Cardiac muscle cell (in vitro differentiated cells and primary cell): Measurements from ENCODE around the gene SH3RF3. TPM values are rescaled to one million over a fixed set of nuclear protein-coding genes. Genes with fewer than 3 reads are reported as not detected.

ENCODE experiments used
- DNase-seq, 2 donors: peaks; one replicate each; pipeline versions ENCODE4 v3.0.0 to v3.0.0-alpha.2; 2010 to 2017; ENCODE audit warnings: low read depth in 1 of 2, low spot score in 1 of 2
- H3K27ac ChIP-seq: fragments of 200-600 bp; sonication (generic); 2 replicates; pipeline ENCODE4 v1.5.1; 2016
- H3K27me3 ChIP-seq: fragments of 200-600 bp; sonication (generic); 2 replicates; pipeline ENCODE4 v1.6.0; 2016; ENCODE audit warnings: control low read depth
- H3K36me3 ChIP-seq: fragments of 200-600 bp; sonication (generic); 2 replicates; pipeline ENCODE4 v1.5.1; 2016; ENCODE audit warnings: control low read depth
- H3K4me1 ChIP-seq: fragments of 200-600 bp; sonication (generic); 2 replicates; pipeline ENCODE4 v1.8.1; 2017; ENCODE audit warnings: low read depth, mild to moderate bottlenecking, mixed run types
- H3K4me3 ChIP-seq: fragments of 200-600 bp; sonication (generic); 2 replicates; pipeline ENCODE4 v1.5.1; 2016; ENCODE audit warnings: mild to moderate bottlenecking
- H3K9me3 ChIP-seq: fragments of 200-600 bp; sonication (generic); 2 replicates; pipeline ENCODE4 v1.5.1; 2017; ENCODE audit warnings: low read depth, mild to moderate bottlenecking, control low read depth
- polyA plus RNA-seq: library from polyadenylated mRNA; unstranded; fragments of >200 nt; fragmentation: Nextera tagmentation; extraction: Ambion mirVana; gene quantifications from 2 replicates; pipeline ENCODE4 v1.2.1, GENCODE V29; 2016
- total RNA-seq: library from RNA; depleted of rRNA; stranded (reverse); fragments of >200 nt; gene quantifications from 2 replicates; pipeline ENCODE4 v1.2.3, GENCODE V29; 2016
- TF ChIP-seq, protein P1 (sequence below): IDR thresholded peaks from 2 replicates; pipeline ENCODE4 v1.5.1; 2012; ENCODE audit warnings: low read depth, mild to moderate bottlenecking, low read length

SH3RF3 gene
- total and polyA plus RNA-seq, 2 experiments from 2014 or later, result 1.2 to 1.7 TPM

DNA sequence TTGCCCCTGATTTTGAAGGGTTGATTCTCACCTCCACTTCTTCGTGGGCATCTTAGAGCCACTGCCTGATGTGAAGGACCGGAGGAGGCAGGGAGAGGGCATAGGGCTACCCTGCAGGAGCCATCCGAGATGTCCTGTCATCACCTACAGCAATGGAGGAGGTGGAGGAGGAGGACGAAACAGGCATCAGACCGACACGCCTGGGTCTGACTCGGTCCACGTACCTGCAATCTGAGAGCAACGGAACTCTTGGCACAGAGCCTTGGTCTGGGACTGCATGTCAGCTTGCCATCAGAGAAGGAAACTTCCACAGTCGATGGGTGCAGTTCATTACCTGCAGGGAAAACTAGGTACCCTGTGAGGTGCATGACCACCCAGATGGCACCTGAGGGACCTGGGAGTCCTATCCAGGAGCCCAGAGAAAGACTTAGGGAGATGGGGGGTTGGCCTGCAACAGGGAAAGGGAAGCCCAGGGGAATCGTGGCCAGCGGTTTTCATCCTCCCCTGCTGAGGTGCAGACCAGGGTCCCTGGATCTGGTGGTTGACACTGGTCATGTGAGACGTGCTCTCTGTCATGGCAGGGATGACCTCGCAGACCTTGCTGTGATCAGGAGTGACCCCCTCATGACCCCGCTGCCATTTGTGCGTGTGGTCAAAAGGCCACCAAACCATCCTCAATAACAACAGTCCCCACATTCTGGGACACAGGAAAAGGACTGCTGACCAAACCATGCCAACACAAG, 293.9 kb downstream of the SH3RF3 start:
- Histone ChIP-seq H3K4me1 (peaks cover 6% of the 10 kb centered on the region), H3K27me3 (no peaks in the 10 kb centered on the region), H3K4me3 (no peak overlapping the region), H3K36me3 (no peaks in the 10 kb centered on the region), H3K27ac (no peak overlapping the region), H3K9me3 (no peaks in the 10 kb centered on the region)
- no peak for DNase-seq
- TF ChIP-seq, protein P1, sequence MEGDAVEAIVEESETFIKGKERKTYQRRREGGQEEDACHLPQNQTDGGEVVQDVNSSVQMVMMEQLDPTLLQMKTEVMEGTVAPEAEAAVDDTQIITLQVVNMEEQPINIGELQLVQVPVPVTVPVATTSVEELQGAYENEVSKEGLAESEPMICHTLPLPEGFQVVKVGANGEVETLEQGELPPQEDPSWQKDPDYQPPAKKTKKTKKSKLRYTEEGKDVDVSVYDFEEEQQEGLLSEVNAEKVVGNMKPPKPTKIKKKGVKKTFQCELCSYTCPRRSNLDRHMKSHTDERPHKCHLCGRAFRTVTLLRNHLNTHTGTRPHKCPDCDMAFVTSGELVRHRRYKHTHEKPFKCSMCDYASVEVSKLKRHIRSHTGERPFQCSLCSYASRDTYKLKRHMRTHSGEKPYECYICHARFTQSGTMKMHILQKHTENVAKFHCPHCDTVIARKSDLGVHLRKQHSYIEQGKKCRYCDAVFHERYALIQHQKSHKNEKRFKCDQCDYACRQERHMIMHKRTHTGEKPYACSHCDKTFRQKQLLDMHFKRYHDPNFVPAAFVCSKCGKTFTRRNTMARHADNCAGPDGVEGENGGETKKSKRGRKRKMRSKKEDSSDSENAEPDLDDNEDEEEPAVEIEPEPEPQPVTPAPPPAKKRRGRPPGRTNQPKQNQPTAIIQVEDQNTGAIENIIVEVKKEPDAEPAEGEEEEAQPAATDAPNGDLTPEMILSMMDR, result no peak

DNA sequence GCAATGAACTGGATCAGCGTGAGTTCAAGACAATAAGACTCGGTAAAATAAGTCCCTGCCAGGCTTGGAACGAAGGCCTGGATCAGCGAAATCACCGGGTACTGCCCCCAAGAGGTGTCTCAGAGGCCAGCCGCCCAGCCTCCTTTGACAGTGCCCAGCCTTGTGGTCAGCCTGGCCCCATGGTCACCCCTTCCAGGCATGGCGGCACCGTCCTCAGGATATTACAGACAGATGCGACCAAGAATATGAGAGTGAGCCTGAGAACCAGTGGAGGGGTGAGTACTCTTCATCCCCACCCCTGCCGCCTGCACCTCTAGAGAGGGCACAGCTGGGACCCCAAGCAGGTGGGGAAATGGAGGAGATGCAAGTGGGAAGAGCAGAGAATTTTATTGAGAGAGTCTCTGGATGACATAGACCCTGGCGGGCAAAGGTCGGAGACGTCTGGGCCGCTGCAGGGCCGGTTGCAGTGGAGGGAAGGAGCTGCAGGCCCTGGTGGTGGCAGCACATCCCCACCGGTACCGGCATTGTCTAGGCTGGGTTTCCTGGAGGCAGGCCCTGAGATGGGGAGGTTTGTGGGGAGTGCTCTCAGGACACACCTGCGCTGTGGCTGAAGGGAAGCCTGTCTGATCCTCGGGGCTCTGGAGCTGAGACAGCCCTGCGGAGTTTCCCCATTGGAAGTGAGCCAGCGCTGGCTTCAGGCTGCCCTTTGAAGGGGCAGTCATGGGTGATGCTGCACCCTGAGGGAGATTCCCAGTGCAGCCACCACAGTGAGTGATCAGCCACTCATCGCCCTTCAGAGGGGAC, 294.8 kb downstream of the SH3RF3 start:
- Histone ChIP-seq H3K9me3 (no peaks in the 10 kb centered on the region), H3K27ac (no peak overlapping the region), H3K36me3 (no peaks in the 10 kb centered on the region), H3K27me3 (no peaks in the 10 kb centered on the region), H3K4me3 (no peak overlapping the region), H3K4me1 (peaks cover 6% of the 10 kb centered on the region)
- DNase-seq, result no peak
- TF ChIP-seq, protein P1, result no peak

DNA sequence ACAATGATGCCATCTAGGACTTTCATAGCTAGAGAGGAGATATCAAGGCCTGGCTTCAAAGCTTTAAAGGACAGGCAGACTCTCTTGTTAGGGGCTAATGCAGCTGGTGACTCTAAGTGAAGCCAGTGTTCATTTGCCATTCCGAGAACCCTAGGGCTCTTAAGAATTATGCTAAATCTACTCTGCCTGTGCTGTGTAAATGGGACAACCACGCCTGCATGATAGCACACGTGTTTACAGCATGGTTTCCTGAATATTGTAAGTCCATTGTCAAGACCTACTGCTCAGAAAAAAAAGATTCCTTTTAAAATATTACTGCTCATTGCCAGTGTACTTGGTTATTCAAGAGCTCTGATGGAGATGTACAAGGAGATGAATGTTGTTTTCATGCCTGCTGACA, 296.4 kb downstream of the SH3RF3 start:
- no peak overlapping the region for H3K27ac ChIP-seq
- H3K9me3 ChIP-seq, result no peaks in the 10 kb centered on the region
- peaks cover 6% of the 10 kb centered on the region for H3K4me1 ChIP-seq
- DNase-seq, result no peak
- H3K4me3 ChIP-seq, result no peak overlapping the region
- TF ChIP-seq, protein P1, result no peak
- H3K27me3 ChIP-seq, result no peaks in the 10 kb centered on the region
- no peaks in the 10 kb centered on the region for H3K36me3 ChIP-seq

DNA sequence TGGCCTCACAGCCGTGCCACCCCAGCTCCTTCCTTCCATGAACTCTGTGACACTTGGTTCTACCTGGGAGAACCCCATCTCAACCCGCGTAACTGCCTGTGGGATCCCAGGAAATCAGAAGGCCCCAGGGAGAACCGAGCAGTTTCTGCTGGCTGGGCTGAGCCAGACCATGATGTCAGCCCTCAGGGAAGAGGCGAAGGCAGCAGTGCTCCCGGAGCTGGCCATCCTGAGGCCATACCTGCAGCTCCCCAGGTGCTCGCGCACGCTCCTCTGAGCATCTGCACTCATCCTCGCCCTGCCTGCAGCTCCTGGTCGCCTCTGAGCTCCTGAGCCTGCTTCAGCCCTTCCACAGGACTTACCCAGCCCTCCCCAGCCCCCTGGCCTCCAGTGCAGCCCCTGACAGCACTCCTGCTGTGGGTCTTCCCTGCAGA, 298.7 kb downstream of the SH3RF3 start:
- H3K27ac ChIP-seq, result no peak overlapping the region
- H3K27me3 ChIP-seq, result no peaks in the 10 kb centered on the region
- no peaks in the 10 kb centered on the region for H3K36me3 ChIP-seq
- no peaks in the 10 kb centered on the region for H3K9me3 ChIP-seq
- no peak for DNase-seq
- no peak overlapping the region for H3K4me3 ChIP-seq
- TF ChIP-seq, protein P1, result no peak
- no peaks in the 10 kb centered on the region for H3K4me1 ChIP-seq

DNA sequence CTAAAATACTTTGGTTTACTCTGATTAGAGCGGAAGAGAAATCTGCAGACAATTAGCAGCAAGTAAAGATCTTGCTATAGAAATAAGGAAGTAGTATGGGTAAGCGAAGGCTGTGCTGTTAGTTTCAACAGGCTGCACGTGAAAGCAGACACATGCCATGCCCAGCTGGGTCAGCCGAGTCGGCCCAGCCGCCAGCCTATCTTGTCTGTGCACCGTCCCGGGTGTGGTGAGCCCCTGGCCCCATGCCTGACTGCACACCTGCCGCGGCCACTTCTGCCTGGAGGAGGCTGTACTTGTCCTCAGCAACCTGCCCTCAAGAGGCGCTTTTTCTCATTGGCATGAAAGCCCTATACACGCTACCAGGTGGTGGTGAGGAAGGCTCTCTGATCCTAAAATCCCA, 299.3 kb downstream of the SH3RF3 start:
- Histone ChIP-seq H3K27me3 (no peaks in the 10 kb centered on the region), H3K36me3 (no peaks in the 10 kb centered on the region), H3K4me1 (no peaks in the 10 kb centered on the region), H3K9me3 (no peaks in the 10 kb centered on the region), H3K4me3 (no peak overlapping the region), H3K27ac (no peak overlapping the region)
- DNase-seq, result no peak
- TF ChIP-seq, protein P1, result no peak
